HL-60/S4 treated with retinoic acid at 250 ng/mL for 4 days and 3 days (cell line): ENCODE measurements around the gene ACTR3C.
"Not testable (repeated sequence)": the region's sequence is repeated elsewhere in the genome, so short reads cannot be mapped to it uniquely, and the experiment has no call there.

Experiments used
- in situ Hi-C: fragments of 300-500 bp; cut with MboI; formaldehyde crosslinking; loops from 2 replicates; pipeline ENCODE4 v1.7.0; 2022; ENCODE audit warnings: low sequenced_read_pairs

The ACTR3C gene

DNA sequence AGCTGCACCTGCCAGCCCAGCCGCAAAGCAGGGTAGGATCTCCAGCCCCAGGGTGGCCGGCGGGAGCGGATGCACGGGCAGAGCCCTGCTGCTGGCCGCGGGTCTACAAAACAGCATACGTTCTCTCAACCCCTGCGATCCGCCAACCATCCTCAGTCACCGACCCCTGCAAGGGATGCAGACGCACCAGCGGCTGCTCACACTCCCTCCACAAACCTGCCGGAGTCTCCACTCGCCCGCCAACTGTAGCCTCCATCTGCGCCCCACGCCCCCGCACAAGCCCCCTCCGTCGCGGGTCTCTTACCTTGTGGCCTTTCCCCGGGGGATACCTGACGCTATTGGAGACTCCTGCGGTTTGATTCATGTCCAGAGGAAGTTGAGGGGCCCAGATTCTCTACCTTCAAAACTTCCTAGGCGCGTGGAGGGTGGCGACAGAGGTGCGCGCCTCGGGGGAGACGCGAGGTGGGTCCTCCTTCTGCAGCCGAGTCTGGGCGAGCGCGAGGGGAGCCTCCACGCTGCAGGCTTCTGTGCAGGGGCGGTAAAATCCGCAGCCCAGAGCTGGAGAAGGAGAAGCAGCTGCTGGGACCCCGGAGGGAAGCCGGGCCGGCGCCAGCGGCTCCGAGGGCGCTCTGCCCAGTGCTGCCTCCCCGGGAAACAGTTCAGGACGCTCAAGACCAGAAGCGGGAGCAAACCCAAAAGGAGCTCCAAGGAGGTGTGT lies 103.2 kb downstream of the ACTR3C start:
- in situ Hi-C loops, result not testable (repeated sequence)

DNA sequence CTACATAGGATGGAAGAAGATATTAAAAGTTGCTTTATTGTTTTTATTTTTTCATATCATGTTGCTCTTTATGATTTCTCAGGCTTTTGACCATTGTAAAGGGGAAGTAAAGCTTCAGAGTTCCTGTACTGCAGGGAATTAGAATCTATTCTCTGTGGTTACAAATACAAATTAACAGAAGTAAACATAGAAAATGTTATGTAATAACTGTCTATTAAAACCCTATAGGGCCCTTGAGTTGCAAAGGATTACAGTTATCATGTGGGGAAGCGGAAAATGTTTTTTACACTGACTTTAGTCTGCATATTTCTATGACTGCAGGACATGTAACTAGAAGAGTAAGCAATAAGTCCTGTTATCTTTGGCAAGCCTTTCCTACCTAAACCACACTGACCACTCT lies 116.5 kb downstream of the ACTR3C start:
- in situ Hi-C loops, result not testable (repeated sequence)

GRCh38 chr7:150205866-150206265 lies 117.5 kb downstream of the ACTR3C start:
- in situ Hi-C loops, result not testable (repeated sequence)

GRCh38 chr7:150204577-150204976 lies 118.8 kb downstream of the ACTR3C start:
- in situ Hi-C loops, result not testable (repeated sequence)

GRCh38 chr7:150202894-150203293 lies 120.5 kb downstream of the ACTR3C start:
- in situ Hi-C loops, result not testable (repeated sequence)
